ENCODE results near the gene PKHD1. TPM values are rescaled to one million over a fixed set of nuclear protein-coding genes. Genes with fewer than 3 reads are reported as not detected.

Gene PKHD1
- total RNA-seq, 1 experiment from 2014 or later = 0.43 TPM

GRCh38 chr6:52124126-52125121 lies 37.0 kb upstream of the PKHD1 start:
- BruUV-seq (replicated peaks) = no TSS peak
- H3K27me3 ChIP-seq (replicated peaks; ENCODE audit: insufficient read depth, low read depth, low read length, poor library complexity) = no peaks in the 10 kb centered on the region
- H3K36me3 ChIP-seq (ENCODE audit: insufficient read depth, low read length, poor library complexity, severe bottlenecking) = no peaks in the 10 kb centered on the region
- DNase-seq (ENCODE audit: low spot score) = no peak
- H3K4me3 ChIP-seq (ENCODE audit: low read depth, low read length, poor library complexity, severe bottlenecking) = no peak overlapping the region
- peaks cover 5% of the 10 kb centered on the region for H3K9me3 ChIP-seq (ENCODE audit: low read depth, low read length, poor library complexity, severe bottlenecking)
- ChIA-PET POLR2A (ENCODE audit: low non-redundant PET) (no interaction called here), CTCF (no interaction called here)
- TF ChIP-seq EZH2 (IDR thresholded peaks at IDR 0.05; ENCODE audit: borderline replicate concordance, low read depth, low read length, poor library complexity, severe bottlenecking) (no peak), CTCF (conservative IDR thresholded peaks at IDR 0.05; ENCODE audit: low read depth, low read length) (no peak)
- no peaks in the 10 kb centered on the region for H3K4me1 ChIP-seq (ENCODE audit: insufficient read depth, low read length, poor library complexity, severe bottlenecking)
- intact Hi-C loops (cut with micrococcal nuclease; ENCODE audit: unreplicated experiment) = no loop called here
- H3K27ac ChIP-seq (ENCODE audit: low read depth, low read length, poor library complexity, severe bottlenecking) = no peak overlapping the region

GRCh38 chr6:52123251-52123650 lies 35.8 kb upstream of the PKHD1 start:
- no TSS peak for BruUV-seq (replicated peaks)
- no peak overlapping the region for H3K4me3 ChIP-seq (ENCODE audit: low read depth, low read length, poor library complexity, severe bottlenecking)
- no peak for TF ChIP-seq EZH2 (IDR thresholded peaks at IDR 0.05; ENCODE audit: borderline replicate concordance, low read depth, low read length, poor library complexity, severe bottlenecking)
- ChIA-PET CTCF (no interaction called here), POLR2A (ENCODE audit: low non-redundant PET) (no interaction called here)
- intact Hi-C loops (cut with micrococcal nuclease; ENCODE audit: unreplicated experiment) = no loop called here
- H3K27me3 ChIP-seq (replicated peaks; ENCODE audit: insufficient read depth, low read depth, low read length, poor library complexity) = no peaks in the 10 kb centered on the region
- H3K36me3 ChIP-seq (ENCODE audit: insufficient read depth, low read length, poor library complexity, severe bottlenecking) = no peaks in the 10 kb centered on the region
- DNase-seq (ENCODE audit: low spot score) = no peak
- H3K4me1 ChIP-seq (ENCODE audit: insufficient read depth, low read length, poor library complexity, severe bottlenecking) = no peaks in the 10 kb centered on the region
- H3K27ac ChIP-seq (ENCODE audit: low read depth, low read length, poor library complexity, severe bottlenecking) = no peak overlapping the region
- H3K9me3 ChIP-seq (ENCODE audit: low read depth, low read length, poor library complexity, severe bottlenecking) = peaks cover 10% of the 10 kb centered on the region

GRCh38 chr6:52117352-52117751 lies 29.9 kb upstream of the PKHD1 start:
- Histone ChIP-seq H3K27ac (ENCODE audit: low read depth, low read length, poor library complexity, severe bottlenecking) (no peak overlapping the region), H3K36me3 (ENCODE audit: insufficient read depth, low read length, poor library complexity, severe bottlenecking) (no peaks in the 10 kb centered on the region), H3K9me3 (ENCODE audit: low read depth, low read length, poor library complexity, severe bottlenecking) (peaks cover 10% of the 10 kb centered on the region), H3K4me1 (ENCODE audit: insufficient read depth, low read length, poor library complexity, severe bottlenecking) (peaks cover 25% of the 10 kb centered on the region), H3K27me3 (replicated peaks; ENCODE audit: insufficient read depth, low read depth, low read length, poor library complexity) (no peaks in the 10 kb centered on the region), H3K4me3 (ENCODE audit: low read depth, low read length, poor library complexity, severe bottlenecking) (no peak overlapping the region)
- intact Hi-C loops (cut with micrococcal nuclease; ENCODE audit: unreplicated experiment) = no loop called here
- BruUV-seq (replicated peaks) = no TSS peak
- no peak for TF ChIP-seq CTCF (conservative IDR thresholded peaks at IDR 0.05; ENCODE audit: low read depth, low read length)
- no peak for TF ChIP-seq EZH2 (IDR thresholded peaks at IDR 0.05; ENCODE audit: borderline replicate concordance, low read depth, low read length, poor library complexity, severe bottlenecking)
- no peak for DNase-seq (ENCODE audit: low spot score)
- ChIA-PET CTCF (no interaction called here), POLR2A (ENCODE audit: low non-redundant PET) (no interaction called here)
